GM12872 (cell line): Measurements from ENCODE around the gene TBC1D19.

Experiments
- TF ChIP-seq, protein P1 (sequence below): IDR thresholded peaks from 3 replicates; pipeline ENCODE4 v1.5.1; 2011; ENCODE audit warnings: low read depth, mild to moderate bottlenecking, low read length, moderate library complexity; ENCODE audit not compliant: insufficient read depth

TBC1D19 gene

DNA sequence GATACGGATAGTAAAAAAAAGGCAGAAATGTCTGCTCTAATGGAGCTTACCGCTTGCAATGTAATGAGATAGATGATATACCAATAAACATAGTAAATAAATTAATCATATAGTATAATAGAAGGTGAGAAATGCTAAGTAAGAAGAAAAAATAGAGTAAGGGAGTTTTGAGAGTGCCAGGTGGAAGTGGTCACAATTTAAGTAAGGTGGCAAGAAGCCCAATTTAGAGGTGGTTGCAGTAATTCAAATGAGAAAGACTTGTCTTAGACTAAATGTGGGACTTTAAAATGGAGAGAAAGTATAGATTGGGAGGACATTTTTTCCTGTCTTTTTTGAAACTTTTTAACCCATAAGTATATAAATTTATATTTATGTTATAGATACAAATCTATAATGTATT, 26.0 kb downstream of the TBC1D19 start:
- TF ChIP-seq, protein P1, sequence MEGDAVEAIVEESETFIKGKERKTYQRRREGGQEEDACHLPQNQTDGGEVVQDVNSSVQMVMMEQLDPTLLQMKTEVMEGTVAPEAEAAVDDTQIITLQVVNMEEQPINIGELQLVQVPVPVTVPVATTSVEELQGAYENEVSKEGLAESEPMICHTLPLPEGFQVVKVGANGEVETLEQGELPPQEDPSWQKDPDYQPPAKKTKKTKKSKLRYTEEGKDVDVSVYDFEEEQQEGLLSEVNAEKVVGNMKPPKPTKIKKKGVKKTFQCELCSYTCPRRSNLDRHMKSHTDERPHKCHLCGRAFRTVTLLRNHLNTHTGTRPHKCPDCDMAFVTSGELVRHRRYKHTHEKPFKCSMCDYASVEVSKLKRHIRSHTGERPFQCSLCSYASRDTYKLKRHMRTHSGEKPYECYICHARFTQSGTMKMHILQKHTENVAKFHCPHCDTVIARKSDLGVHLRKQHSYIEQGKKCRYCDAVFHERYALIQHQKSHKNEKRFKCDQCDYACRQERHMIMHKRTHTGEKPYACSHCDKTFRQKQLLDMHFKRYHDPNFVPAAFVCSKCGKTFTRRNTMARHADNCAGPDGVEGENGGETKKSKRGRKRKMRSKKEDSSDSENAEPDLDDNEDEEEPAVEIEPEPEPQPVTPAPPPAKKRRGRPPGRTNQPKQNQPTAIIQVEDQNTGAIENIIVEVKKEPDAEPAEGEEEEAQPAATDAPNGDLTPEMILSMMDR: no peak

DNA sequence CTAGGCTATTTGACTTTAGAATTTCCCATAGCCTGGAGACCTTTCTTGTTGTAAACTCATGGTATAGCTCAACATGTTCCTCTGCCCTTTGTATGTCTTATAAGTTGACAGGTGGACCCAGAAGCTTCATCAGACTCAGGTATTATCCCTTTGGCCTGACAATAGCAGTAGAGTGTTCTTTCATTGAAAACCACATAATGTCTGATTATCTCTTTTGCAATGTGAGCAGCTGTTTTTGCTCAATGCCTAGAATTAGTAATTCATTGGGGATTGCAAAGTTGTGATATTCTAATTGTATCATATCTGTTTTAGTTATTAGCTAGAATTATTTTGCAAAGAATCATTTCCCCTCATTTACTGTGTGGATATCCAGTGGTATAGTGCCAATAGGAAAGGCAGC, 27.5 kb downstream of the TBC1D19 start:
- TF ChIP-seq, protein P1: no peak

DNA sequence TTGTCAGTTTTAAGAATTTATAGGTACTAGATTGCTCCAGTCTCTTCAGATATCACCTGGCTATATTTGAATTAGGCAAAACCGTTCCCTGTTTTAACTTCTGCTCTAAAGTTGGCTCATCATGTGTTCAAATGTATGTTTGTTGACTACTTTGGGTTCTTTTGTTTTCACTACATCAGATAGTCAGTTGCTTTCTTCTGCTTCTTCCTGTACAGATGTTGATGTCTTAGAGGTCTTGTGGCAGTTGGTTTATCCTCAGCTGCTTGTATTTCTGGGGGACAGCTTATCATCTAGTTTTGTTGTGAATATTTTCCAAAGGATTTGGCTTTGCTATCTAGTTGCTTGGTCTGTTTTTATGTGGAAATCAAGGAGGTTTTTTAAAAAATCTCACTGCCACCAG, 28.0 kb downstream of the TBC1D19 start:
- TF ChIP-seq, protein P1: no peak

DNA sequence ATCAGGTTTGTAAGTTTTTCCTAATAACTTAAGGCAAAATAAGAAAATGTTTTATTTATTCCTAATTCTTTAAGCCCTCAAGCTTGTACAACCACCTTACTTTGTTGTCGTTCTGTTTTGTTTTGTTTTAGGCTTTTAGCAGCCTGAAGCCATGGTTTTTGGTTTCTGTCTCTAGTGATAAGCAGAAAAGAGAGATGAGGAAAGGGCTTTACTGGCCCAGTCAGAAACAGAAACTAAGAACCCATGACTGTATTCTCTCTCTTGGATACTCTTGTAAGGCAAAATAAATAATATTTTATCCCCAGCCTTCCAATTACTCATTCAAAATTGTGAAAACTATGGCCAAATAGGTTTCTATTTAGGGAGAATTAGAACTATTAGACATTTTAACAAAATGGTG, 29.4 kb downstream of the TBC1D19 start:
- TF ChIP-seq, protein P1: no peak

DNA sequence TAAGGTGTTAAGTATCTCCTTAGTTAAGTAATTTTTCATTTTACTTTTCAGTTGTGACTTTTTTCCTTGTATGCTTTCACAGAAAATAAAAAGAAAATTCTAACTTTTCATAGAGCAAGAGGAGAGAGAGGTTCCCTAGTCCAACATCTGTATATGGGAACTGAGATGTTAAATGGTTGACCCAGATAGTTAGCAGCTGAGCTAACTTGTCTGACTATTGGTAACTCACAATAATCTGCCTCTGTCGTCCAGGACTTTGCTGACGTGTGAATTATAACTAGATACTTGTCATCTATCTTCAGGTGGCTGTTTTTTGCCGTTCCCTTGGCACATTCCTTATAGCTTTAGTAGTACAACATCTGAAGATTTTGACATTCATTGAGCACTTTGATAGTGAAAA, 29.9 kb downstream of the TBC1D19 start:
- TF ChIP-seq, protein P1: no peak

DNA sequence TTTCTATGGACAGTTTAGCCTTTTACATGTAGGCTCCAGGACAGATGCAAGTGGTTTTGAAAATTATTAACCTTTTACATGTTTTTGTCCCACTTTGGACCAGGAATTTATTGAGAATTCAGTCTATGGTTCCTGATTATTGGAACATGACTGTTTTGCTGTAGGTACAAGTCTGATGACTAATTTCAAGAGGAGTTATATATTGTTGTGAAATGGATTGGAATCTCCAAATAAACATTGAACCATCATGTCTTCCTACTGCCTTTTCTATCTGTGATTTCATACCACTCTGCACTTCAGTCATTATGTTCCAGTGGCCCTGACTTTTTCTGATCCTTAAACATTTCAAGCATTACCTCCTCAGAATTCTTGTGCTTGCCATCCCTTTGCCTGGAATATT, 35.9 kb downstream of the TBC1D19 start:
- TF ChIP-seq, protein P1: no peak

DNA sequence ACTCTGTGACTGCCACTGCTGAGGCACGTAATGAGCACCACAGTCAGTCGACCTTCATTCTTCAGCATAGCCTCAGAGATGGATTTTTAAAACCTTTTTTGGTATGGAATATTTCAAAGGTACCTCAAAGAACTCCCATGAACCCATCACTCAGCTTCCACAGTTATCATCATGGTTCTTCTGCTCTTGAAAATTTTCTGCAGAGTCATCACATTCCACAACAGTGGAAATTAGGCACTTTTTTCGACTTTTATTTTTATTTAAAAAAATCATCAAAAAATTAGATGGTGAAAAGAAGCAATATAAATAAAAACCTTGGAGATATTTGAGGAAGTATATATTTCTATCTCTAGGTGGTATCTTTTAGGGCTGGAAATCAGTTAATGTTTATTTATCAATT, 37.5 kb downstream of the TBC1D19 start:
- TF ChIP-seq, protein P1: no peak

DNA sequence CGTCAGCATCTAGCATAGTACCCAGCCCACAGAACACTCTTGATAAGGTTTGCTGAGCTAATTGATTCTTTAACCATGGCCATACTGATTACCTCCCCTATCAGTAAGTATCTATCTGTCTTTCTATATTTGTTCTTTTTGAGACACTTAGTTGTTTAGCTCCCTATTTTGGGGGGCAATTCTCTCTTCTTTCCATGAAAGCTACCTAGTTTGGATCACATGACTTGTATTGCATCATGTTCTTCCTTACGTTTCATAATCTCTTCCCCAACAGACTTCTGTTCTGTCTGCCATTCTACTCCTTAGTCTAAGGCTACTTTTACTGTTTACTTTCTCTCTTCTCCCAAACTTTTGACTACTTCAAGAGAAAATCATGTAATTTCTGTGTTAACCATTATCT, 39.0 kb downstream of the TBC1D19 start:
- TF ChIP-seq, protein P1: no peak
